HG02610 (cell line): ENCODE data around the gene RHEB.

Experiments used
- ATAC-seq: cut with Tn5 transposase; IDR thresholded peaks from one replicate; pipeline ENCODE4 v1.9.1; 2021; ENCODE audit warnings: mild to moderate bottlenecking, moderate library complexity; ENCODE audit not compliant: unreplicated experiment

Gene RHEB

GRCh38 chr7:151505433-151505832, 14.3 kb downstream of the RHEB start:
- ATAC-seq: no peak

DNA sequence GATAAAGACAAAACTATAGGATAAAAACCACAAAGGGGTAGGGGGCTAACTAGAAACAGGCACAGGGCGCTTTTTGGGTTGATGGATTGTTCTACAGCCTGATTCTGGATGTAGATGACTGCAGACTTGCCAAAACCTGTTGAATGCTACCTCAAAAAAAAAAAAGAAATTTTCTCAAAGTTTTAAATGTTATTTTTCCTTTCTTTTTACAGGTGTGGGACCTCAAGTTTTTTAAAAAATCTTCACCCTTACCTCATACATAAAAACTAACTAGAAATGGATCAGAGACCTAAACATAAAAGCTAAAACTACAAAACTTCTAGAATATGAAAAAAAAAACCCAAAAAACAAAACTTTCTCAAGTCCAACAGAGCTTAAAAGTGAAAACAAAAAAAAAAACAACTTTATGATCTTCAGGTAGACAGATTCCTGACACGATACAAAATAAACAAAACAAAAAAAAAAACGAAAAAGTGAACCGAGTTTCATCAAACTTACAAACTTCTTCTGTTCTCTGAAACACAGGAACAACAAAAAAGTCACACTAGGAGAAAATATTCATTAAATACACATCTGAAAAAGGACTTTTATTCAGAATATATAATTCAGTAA, 14.9 kb downstream of the RHEB start:
- ATAC-seq: no peak

DNA sequence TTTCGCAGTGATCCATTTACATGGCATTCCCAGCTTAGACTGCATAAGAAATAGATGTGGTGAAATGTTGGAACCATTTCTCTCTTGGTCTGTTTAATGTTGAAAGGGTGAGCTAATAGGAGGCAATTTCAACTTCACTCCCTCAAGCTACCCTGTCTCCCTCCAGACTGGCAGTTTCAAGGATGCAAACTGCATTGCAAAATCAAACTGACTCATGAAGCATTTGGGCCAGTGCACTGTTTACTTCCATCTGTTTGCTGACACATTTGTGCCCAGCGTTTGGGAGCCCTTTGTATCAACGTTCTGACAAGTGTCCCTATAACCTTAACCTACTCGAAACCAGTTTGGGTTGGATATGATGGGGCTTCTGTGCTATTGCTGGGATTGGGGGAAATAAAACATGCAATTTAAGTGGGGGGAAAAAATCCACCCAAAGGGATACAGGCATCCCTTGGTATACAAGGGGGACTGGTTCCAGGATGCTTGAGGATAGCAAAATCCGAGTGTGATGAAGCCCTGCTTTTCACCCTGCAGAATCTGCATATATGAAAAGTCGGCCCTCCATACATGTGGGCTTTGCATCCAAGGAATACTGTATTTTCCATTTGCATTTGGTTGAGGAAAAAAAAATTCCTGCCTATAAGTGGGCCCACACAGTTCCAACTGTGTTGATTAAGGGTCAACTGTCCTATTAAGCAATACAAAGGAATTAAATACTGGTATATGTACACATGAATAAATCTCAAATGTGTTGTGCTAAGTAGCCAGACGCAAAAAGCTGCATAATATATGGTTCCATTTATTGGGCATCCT, 15.6 kb downstream of the RHEB start:
- no peak for ATAC-seq

DNA sequence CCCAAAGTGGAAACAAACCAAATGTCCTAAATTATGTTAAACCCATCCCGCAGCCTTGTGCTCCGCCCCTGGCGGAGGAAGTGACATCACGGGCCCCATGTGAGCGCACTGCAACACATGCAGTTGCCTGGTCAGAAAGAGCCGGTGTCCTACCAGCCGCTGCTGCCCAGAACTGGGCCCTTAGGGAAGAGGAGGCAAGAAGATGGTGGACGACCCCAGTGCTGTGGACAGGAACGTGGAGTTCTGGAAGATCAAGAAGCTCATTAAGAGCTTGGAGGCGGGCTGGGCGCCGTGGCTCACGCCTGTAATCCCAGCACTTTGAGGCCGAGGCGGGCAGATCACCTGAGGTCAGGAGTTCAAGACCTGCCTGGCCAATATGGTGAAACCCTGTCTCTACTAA, 18.0 kb downstream of the RHEB start:
- no peak for ATAC-seq

DNA sequence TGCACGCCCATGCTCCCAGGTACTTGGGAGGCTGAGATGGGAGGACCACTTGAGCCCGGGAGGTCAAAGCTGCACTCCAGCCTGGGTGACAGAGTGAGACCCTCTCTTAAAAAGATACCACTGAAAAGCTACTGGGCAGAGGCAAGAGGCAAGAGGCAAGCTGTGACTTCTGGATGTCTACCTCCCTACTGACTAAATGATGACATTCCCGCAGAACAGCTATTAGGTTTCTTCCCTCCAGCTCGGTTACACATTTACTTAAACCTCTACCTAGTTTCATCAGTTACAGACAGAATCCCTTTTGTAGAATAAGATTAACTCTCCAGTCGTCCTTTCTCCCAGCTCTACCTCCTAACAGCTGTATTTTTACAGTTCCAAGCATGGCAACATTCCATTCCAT, 21.2 kb downstream of the RHEB start:
- ATAC-seq: no peak

GRCh38 chr7:151497306-151497871, 22.3 kb downstream of the RHEB start:
- ATAC-seq: no peak

DNA sequence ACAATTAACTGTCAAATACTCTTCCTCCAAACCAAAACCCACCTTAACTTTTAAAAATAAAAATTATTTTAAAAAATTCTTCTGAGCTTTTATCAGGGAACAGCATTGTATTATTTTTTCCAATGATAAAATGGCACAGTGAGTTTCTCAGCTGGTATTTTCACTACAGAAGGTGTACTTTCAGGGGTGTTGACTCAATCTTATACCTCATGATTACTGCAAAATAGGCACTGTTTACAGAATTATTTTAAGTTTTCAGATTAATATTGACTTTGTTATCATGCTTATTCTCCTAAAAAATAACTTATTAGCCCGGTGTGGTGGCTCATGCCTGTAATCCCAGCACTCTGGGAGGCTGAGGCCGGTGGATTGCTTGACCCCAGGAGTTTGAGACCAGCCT, 24.3 kb downstream of the RHEB start:
- ATAC-seq: no peak

DNA sequence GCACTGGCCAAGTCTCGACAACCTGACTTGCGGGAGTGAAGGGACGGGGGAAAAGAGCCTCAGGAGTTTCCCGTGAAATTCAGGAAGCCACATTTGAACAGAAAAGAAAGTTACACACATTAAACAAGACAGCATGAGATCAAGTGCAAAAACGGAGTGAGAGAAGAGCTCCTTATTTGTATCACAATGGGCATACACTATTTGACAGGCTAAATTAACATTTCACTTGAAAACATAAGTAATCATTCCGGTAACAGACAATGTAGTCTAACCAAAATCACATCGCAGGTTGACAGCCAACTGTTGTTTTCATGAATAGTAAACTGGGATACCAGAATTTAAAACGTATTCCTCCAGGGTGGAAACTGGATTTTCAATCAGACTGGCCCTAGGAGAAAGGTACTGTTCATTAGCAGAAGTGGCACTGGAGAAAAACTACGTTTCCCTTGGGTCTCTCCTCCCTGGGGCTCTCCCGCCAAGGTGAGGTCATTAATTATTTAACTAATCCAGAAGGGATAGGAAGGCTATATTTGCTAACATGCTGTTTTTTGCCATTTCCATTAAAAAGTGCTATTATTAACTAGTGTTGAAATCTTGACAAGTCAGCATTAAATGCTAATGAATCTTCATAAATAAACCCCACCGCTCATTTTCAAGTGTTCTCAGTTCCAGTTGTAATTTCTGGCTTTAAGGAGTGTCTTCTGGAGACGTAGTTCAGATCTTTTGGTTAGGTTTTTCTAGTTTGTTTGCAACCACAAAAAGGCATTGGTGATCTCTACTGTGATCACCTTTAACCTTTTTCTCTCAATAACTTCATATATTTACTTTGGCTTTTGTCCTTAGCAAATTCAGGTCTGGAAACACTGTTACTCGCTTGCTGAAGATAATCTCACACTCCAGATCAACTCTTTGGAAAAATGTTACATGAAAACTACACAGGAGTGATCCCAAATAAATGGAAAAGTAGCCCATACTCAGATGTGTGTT, 25.1 kb downstream of the RHEB start:
- ATAC-seq: no peak

- ATAC-seq: no peak
These were observed 26.6 kb downstream of the RHEB start for GRCh38 chr7:151493083-151493482.

GRCh38 chr7:151491859-151492258, 27.8 kb downstream of the RHEB start:
- no peak for ATAC-seq

- ATAC-seq: no peak
These were observed 29.1 kb downstream of the RHEB start for GRCh38 chr7:151490456-151491105.

- no peak for ATAC-seq
These were observed 30.2 kb downstream of the RHEB start for GRCh38 chr7:151489498-151489897.

GRCh38 chr7:151488096-151488495, 31.6 kb downstream of the RHEB start:
- no peak for ATAC-seq

GRCh38 chr7:151487228-151487627, 32.5 kb downstream of the RHEB start:
- ATAC-seq: no peak

- ATAC-seq: no peak
These were observed 33.6 kb downstream of the RHEB start for GRCh38 chr7:151486074-151486473.

DNA sequence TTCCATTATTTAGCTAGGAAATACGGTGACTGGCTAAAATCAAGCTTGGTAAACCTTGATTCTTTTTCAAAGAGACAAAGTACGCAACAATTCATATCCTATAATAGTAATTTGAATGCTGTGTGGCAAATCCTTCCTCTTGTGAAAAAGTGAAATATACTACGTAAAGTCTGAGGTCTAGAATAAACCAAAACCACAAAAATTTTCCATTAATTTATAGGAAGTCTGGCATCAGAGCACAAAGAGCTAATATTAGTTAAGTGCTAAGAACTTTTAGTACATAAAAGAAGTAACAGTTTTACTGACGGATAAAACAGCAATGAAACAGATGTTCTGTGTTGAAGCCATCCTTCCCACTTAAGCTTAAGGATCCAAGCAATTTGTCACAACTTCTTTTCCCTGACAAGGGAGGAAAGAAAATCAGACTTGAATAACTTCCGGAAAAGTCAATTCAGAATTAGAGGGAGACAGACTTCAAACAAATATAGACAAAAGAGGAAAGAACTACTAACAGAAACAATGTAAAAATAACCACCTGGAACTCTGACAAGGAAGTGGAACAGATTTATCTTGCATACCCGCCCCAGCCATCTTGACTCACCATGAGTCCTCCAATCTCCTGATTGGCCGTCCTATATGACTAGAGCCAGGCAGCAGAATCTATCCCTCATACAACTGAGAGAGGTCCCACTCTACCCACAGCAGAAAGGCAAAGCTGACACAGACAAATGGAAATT, 34.6 kb downstream of the RHEB start:
- ATAC-seq: peak; percentile 59

DNA sequence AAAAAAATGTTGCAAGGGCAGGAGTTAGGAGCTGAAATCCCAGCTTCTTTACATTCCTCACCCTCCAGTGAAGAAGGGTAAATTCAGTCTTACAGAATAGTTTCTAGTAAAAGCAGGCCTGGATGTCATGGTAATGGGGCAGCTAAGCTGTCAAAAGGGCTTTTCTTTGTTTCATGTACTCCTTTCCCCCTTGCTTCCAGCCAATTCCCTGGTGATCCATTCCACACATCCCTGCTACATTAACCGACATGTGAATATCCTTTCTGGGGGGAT, 36.0 kb downstream of the RHEB start:
- no peak for ATAC-seq

DNA sequence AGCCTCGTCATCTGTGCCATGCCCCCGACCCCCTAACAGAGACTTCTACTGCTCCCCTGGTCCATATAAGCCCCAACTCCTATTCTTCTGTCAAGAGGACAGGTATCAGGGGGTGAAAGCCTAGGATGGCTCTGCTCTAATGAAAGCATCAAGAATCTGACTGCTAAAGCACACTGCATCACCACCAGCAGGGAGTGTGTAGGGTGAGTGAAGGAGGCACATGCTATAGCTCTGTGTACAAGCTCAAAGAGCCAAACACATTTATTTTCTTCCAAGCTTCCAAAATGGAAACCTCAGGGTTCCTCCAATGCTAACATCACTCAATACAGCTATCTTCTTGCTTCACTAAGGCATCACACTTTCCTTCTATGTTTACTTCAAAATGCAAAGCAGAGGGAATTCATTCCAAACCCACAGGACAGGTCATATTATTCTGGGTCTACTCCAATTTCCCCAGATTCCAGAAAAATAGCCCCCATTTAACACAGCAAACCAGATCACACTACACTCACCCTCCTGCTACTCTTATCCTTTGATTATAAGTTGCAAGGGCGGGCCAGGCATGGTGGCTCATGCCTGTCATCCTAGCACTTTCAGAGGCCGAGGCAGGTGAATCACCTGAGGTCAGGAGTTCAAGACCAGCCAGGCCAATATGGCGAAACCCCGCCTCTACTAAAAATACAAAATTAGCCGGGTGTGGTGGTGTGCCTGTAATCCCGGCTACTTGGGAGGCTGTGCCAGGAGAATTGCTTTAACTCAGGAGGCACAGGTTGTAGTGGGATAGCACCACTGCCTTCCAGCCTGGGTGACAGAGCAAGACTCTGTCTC, 36.6 kb downstream of the RHEB start:
- no peak for ATAC-seq
